Parathyroid adenoma (tissue), 2 donors: ENCODE data around the gene CNGB1.

Experiments used
- H2AFZ ChIP-seq: fragments of 300-600 bp; sonication (generic); one replicate; pipeline ENCODE4 v1.7.0; 2017; ENCODE audit warnings: antibody characterized with exemption, mild to moderate bottlenecking
- H3K27ac ChIP-seq: fragments of 300-600 bp; sonication (generic); one replicate; pipeline ENCODE4 v1.7.0; 2017
- H3K27me3 ChIP-seq: fragments of 300-600 bp; sonication (generic); one replicate; pipeline ENCODE4 v1.7.0; 2017; ENCODE audit warnings: low read length; ENCODE audit not compliant: control insufficient read depth, insufficient read depth
- H3K36me3 ChIP-seq: fragments of 300-600 bp; sonication (generic); one replicate; pipeline ENCODE4 v1.7.0; 2017; ENCODE audit warnings: low read length; ENCODE audit not compliant: control insufficient read depth, insufficient read depth
- H3K4me1 ChIP-seq: fragments of 300-600 bp; sonication (generic); one replicate; pipeline ENCODE4 v1.7.0; 2017; ENCODE audit warnings: control low read depth
- H3K4me2 ChIP-seq: fragments of 300-600 bp; sonication (generic); one replicate; pipeline ENCODE4 v1.7.0; 2017; ENCODE audit warnings: low read length
- H3K4me3 ChIP-seq: fragments of 300-600 bp; sonication (generic); one replicate; pipeline ENCODE4 v1.7.0; 2017; ENCODE audit warnings: low read depth, low read length
- H3K79me2 ChIP-seq: fragments of 300-600 bp; sonication (generic); one replicate; pipeline ENCODE4 v1.7.0; 2017; ENCODE audit warnings: control low read depth
- H3K9ac ChIP-seq: fragments of 300-600 bp; sonication (generic); one replicate; pipeline ENCODE4 v1.7.0; 2017; ENCODE audit warnings: mild to moderate bottlenecking
- H3K9me3 ChIP-seq: fragments of 300-600 bp; sonication (generic); one replicate; pipeline ENCODE4 v1.7.0; 2017; ENCODE audit warnings: low read length; ENCODE audit not compliant: control insufficient read depth
- TF ChIP-seq, protein P1 (sequence below): fragments of 300-600 bp; sonication (generic); IDR thresholded peaks from one replicate; pipeline ENCODE4 v1.7.0; 2017; ENCODE audit warnings: antibody characterized with exemption, mild to moderate bottlenecking
- donor health status: primary hyperparathyroidism.

Gene CNGB1

DNA sequence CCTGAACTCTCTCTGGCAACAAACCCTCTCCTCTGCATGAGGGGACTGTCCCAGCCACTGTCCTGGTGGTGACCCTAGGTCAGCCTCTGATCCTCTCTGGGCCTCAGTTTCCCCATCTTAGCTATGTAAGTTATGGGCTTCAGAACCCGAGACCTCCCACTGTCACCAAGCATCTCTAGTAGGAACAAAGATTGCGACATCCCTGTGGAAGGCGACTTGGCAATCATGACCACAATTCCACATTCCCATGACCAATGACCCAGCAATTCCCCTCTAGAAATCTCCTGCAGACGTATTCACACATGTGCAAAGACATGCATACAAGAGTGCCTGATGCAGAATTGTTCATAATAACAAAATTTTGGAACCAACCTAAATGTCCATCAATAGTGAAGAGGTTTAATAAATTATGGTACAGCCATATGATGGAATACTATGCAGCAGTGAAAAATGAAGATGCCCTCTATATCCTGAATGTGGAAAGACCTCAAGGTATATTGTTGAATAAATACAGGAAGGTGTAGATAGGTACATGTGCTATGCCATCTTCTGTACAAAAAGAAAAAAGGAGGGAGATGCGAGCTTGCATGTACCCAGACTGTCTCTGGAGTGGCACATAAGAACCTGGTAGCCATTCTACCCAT, 21.2 kb downstream of the CNGB1 start:
- H3K9me3 ChIP-seq = no peaks in the 10 kb centered on the region
- no peak overlapping the region for H2AFZ ChIP-seq
- H3K4me3 ChIP-seq = no peak overlapping the region
- H3K79me2 ChIP-seq = no peaks in the 10 kb centered on the region
- no peaks in the 10 kb centered on the region for H3K4me1 ChIP-seq
- no peaks in the 10 kb centered on the region for H3K36me3 ChIP-seq
- H3K9ac ChIP-seq = no peak overlapping the region
- no peak overlapping the region for H3K4me2 ChIP-seq
- no peaks in the 10 kb centered on the region for H3K27me3 ChIP-seq
- TF ChIP-seq, protein P1, sequence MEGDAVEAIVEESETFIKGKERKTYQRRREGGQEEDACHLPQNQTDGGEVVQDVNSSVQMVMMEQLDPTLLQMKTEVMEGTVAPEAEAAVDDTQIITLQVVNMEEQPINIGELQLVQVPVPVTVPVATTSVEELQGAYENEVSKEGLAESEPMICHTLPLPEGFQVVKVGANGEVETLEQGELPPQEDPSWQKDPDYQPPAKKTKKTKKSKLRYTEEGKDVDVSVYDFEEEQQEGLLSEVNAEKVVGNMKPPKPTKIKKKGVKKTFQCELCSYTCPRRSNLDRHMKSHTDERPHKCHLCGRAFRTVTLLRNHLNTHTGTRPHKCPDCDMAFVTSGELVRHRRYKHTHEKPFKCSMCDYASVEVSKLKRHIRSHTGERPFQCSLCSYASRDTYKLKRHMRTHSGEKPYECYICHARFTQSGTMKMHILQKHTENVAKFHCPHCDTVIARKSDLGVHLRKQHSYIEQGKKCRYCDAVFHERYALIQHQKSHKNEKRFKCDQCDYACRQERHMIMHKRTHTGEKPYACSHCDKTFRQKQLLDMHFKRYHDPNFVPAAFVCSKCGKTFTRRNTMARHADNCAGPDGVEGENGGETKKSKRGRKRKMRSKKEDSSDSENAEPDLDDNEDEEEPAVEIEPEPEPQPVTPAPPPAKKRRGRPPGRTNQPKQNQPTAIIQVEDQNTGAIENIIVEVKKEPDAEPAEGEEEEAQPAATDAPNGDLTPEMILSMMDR = no peak
- H3K27ac ChIP-seq = no peak overlapping the region

- no peak overlapping the region for H3K27ac ChIP-seq
- no peaks in the 10 kb centered on the region for H3K27me3 ChIP-seq
- no peaks in the 10 kb centered on the region for H3K79me2 ChIP-seq
- H3K4me1 ChIP-seq = no peaks in the 10 kb centered on the region
- TF ChIP-seq, protein P1 = no peak
- no peaks in the 10 kb centered on the region for H3K36me3 ChIP-seq
- H3K4me3 ChIP-seq = no peak overlapping the region
- no peak overlapping the region for H2AFZ ChIP-seq
- no peak overlapping the region for H3K9ac ChIP-seq
- no peak overlapping the region for H3K4me2 ChIP-seq
- H3K9me3 ChIP-seq = no peaks in the 10 kb centered on the region
Observed at GRCh38 chr16:57949013-57949412, 21.9 kb downstream of the CNGB1 start.

GRCh38 chr16:57948027-57948426, 22.9 kb downstream of the CNGB1 start:
- H3K27me3 ChIP-seq = no peaks in the 10 kb centered on the region
- no peaks in the 10 kb centered on the region for H3K79me2 ChIP-seq
- H3K4me2 ChIP-seq = no peak overlapping the region
- no peaks in the 10 kb centered on the region for H3K36me3 ChIP-seq
- H2AFZ ChIP-seq = no peak overlapping the region
- H3K9me3 ChIP-seq = no peaks in the 10 kb centered on the region
- no peak overlapping the region for H3K9ac ChIP-seq
- H3K27ac ChIP-seq = no peak overlapping the region
- H3K4me1 ChIP-seq = no peaks in the 10 kb centered on the region
- TF ChIP-seq, protein P1 = no peak
- no peak overlapping the region for H3K4me3 ChIP-seq

DNA sequence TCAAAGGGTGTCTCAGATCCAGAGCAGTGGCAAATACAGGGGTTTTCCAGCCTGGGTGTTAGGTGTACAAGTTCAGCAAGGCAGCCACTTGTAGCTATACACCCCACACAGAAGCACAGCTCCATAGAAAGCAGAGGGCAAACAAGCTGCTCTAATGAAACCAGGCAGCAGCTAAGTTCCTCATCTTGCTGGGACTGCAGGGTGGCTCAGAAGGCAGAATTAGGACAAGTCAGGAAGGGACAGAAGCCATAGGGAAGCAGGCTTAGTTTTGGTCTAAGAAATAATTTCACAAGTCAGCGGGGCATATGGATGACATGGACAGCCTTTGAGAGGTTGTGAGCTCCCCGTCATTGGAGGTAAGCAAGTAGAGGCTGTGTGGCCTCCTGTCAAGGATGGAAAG, 23.7 kb downstream of the CNGB1 start:
- Histone ChIP-seq H3K9ac (no peak overlapping the region), H3K36me3 (no peaks in the 10 kb centered on the region), H3K79me2 (no peaks in the 10 kb centered on the region), H3K27me3 (no peaks in the 10 kb centered on the region), H3K27ac (no peak overlapping the region), H3K4me1 (no peaks in the 10 kb centered on the region), H3K4me2 (no peak overlapping the region), H3K9me3 (no peaks in the 10 kb centered on the region), H3K4me3 (no peak overlapping the region), H2AFZ (no peak overlapping the region)
- TF ChIP-seq, protein P1 = no peak

- Histone ChIP-seq H2AFZ (no peak overlapping the region), H3K27ac (no peak overlapping the region), H3K4me3 (no peak overlapping the region), H3K27me3 (no peaks in the 10 kb centered on the region), H3K9ac (no peak overlapping the region), H3K4me2 (no peak overlapping the region), H3K79me2 (no peaks in the 10 kb centered on the region), H3K9me3 (no peaks in the 10 kb centered on the region), H3K36me3 (no peaks in the 10 kb centered on the region), H3K4me1 (peaks cover 2% of the 10 kb centered on the region)
- TF ChIP-seq, protein P1 = no peak
Observed at GRCh38 chr16:57946181-57946801, 24.6 kb downstream of the CNGB1 start.
